ENCODE data around the gene RBM10.

RBM10 gene

GRCh38 chrX:47158781-47159180 lies 13.8 kb downstream of the RBM10 start:
- TF ChIP-seq SIN3A (IDR thresholded peaks at IDR 0.05; ENCODE audit: borderline replicate concordance, insufficient read depth, low read length): no peak
- no peak for TF ChIP-seq REST (IDR thresholded peaks at IDR 0.05; ENCODE audit: insufficient read depth in 1 of 2, low read depth in 2 of 2, low read length in 2 of 2)
- no peak for TF ChIP-seq POLR2AphosphoS5 (IDR thresholded peaks at IDR 0.05; ENCODE audit: low read depth, low read length)
- TF ChIP-seq FOXP2 (optimal IDR thresholded peaks at IDR 0.05; ENCODE audit: borderline replicate concordance, extremely low read depth, extremely low read length, insufficient read depth): no peak
- TF ChIP-seq TAF1 (IDR thresholded peaks at IDR 0.05; ENCODE audit: borderline replicate concordance, insufficient read depth, low read length): no peak

GRCh38 chrX:47160781-47161180 lies 15.8 kb downstream of the RBM10 start:
- TF ChIP-seq SIN3A (IDR thresholded peaks at IDR 0.05; ENCODE audit: borderline replicate concordance, insufficient read depth, low read length): no peak
- TF ChIP-seq REST (IDR thresholded peaks at IDR 0.05; ENCODE audit: insufficient read depth in 1 of 2, low read depth in 2 of 2, low read length in 2 of 2): no peak
- TF ChIP-seq FOXP2 (optimal IDR thresholded peaks at IDR 0.05; ENCODE audit: borderline replicate concordance, extremely low read depth, extremely low read length, insufficient read depth): no peak
- no peak for TF ChIP-seq TAF1 (IDR thresholded peaks at IDR 0.05; ENCODE audit: borderline replicate concordance, insufficient read depth, low read length)
- no peak for TF ChIP-seq POLR2AphosphoS5 (IDR thresholded peaks at IDR 0.05; ENCODE audit: low read depth, low read length)

GRCh38 chrX:47162927-47163583 lies 18.0 kb downstream of the RBM10 start:
- TF ChIP-seq POLR2AphosphoS5 (IDR thresholded peaks at IDR 0.05; ENCODE audit: low read depth, low read length): no peak
- no peak for TF ChIP-seq TAF1 (IDR thresholded peaks at IDR 0.05; ENCODE audit: borderline replicate concordance, insufficient read depth, low read length)
- TF ChIP-seq SIN3A (IDR thresholded peaks at IDR 0.05; ENCODE audit: borderline replicate concordance, insufficient read depth, low read length): no peak
- no peak for TF ChIP-seq REST (IDR thresholded peaks at IDR 0.05; ENCODE audit: insufficient read depth in 1 of 2, low read depth in 2 of 2, low read length in 2 of 2)
- no peak for TF ChIP-seq FOXP2 (optimal IDR thresholded peaks at IDR 0.05; ENCODE audit: borderline replicate concordance, extremely low read depth, extremely low read length, insufficient read depth)

GRCh38 chrX:47164420-47164819 lies 19.4 kb downstream of the RBM10 start:
- TF ChIP-seq REST (IDR thresholded peaks at IDR 0.05; ENCODE audit: insufficient read depth in 1 of 2, low read depth in 2 of 2, low read length in 2 of 2) (no peak), TAF1 (IDR thresholded peaks at IDR 0.05; ENCODE audit: borderline replicate concordance, insufficient read depth, low read length) (no peak), SIN3A (IDR thresholded peaks at IDR 0.05; ENCODE audit: borderline replicate concordance, insufficient read depth, low read length) (no peak), FOXP2 (optimal IDR thresholded peaks at IDR 0.05; ENCODE audit: borderline replicate concordance, extremely low read depth, extremely low read length, insufficient read depth) (no peak), POLR2AphosphoS5 (IDR thresholded peaks at IDR 0.05; ENCODE audit: low read depth, low read length) (no peak)

Data from PFSK-1 (cell line).